ENCODE measurements around the gene PDE8A. TPM values are rescaled to one million over a fixed set of nuclear protein-coding genes. Genes with fewer than 3 reads are reported as not detected.

PDE8A gene
- total and polyA plus RNA-seq, 10 of the 15 experiments (the other 5 are each of a cell fraction or from before 2014, with no cell fraction given): 6.7 to 69.2 (median 27.2) TPM

DNA sequence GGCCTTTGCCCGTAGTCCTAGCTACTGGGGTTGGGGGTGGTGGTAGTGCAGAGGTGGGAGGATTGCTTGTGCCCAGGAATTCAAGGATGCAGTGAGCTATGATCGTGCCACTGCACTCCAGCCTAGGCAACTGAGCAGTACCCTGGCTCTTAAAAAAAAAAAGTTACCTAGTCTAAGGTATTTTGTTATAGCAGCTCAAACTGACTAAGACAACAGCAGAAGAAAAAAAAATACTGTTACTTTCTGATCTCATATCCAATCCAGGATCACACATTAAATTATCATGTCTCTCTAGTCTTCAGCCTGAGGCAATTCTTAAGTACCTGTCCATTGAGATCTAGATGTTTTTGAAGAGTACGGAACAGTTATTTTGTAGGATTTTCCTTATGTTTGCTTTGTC lies 39.8 kb downstream of the PDE8A start (continued):
- TF ChIP-seq, protein P1, sequence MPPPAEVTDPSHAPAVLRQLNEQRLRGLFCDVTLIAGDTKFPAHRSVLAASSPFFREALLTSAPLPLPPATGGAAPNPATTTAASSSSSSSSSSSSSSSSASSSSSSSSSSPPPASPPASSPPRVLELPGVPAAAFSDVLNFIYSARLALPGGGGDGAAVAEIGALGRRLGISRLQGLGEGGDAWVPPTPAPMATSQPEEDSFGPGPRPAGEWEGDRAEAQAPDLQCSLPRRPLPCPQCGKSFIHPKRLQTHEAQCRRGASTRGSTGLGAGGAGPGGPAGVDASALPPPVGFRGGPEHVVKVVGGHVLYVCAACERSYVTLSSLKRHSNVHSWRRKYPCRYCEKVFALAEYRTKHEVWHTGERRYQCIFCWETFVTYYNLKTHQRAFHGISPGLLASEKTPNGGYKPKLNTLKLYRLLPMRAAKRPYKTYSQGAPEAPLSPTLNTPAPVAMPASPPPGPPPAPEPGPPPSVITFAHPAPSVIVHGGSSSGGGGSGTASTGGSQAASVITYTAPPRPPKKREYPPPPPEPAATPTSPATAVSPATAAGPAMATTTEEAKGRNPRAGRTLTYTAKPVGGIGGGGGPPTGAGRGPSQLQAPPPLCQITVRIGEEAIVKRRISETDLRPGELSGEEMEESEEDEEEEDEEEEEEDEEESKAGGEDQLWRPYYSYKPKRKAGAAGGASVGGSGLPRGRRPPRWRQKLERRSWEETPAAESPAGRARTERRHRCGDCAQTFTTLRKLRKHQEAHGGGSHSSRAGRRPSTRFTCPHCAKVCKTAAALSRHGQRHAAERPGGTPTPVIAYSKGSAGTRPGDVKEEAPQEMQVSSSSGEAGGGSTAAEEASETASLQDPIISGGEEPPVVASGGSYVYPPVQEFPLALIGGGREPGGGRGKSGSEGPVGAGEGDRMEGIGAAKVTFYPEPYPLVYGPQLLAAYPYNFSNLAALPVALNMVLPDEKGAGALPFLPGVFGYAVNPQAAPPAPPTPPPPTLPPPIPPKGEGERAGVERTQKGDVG (CRISPR knock-in tag; IDR thresholded peaks at IDR 0.05): no peak
- TF ChIP-seq RUNX3 (IDR thresholded peaks at IDR 0.05; ENCODE audit: low read length): no peak
- no peak for TF ChIP-seq CREM (IDR thresholded peaks at IDR 0.05; ENCODE audit: low read depth)

DNA sequence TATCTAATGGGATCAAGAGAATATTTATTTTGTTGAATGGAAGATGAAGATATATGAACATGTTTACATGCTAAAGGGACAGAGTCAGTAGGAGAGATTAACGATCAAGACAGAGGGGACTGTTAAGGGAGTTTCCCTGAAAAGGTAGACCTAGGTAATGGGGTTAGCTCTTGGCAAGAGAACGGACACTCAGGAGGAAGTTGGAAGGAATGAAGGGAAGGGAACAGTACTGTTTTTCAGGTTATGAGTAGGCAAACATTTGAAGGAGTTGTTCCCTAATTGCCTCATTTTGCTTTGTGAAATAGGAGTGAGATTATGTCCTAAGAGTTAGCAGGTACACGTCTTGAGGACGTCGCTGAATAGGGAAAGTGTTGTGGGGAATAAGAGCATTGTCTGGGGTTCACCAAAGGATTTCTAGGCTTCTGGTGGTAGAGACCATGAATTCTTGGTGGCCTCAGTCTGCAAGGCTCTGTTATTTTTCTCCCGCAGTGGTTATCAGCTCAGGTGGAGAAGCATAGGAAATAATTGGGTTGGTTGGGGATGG lies 41.3 kb downstream of the PDE8A start:
- no peak for FAIRE-seq
- H3K36me3 ChIP-seq (ENCODE audit: control insufficient read depth in 2 of 2, insufficient read depth in 2 of 2, low read length in 1 of 2): no peaks in the 10 kb centered on the region
- ChIA-PET RAD21 (ENCODE audit: unreplicated experiment) (interaction anchor here (1.1 to 4.6 kb wide), 3 partner anchors 13 to 34 kb away, joined by 3 to 21 read pairs (median 13); no protein-coding TSS in a partner anchor), SMC1A (ENCODE audit: uncharacterized antibody, unreplicated experiment) (interaction anchor here (1.0 to 2.1 kb wide), 2 partner anchors 15 to 40 kb away, joined by 3 to 8 read pairs; no protein-coding TSS in a partner anchor), CTCF (interaction anchor here (1.8 kb wide), 1 partner anchor 12 kb away, joined by 9 read pairs; no protein-coding TSS in a partner anchor), POLR2A (interaction anchor here (1.1 to 2.3 kb wide), 6 partner anchors 13 to 34 kb away, joined by 3 to 12 read pairs (median 6); no protein-coding TSS in a partner anchor)
- H3K4me2 ChIP-seq (ENCODE audit: control insufficient read depth, insufficient read depth): no peak overlapping the region; the same call in 1 of the 2 replicates
- intact Hi-C loops (cut with micrococcal nuclease; ENCODE audit: unreplicated experiment): no loop called here
- no peaks in the 10 kb centered on the region for H3K27me3 ChIP-seq (replicated peaks in 1 of 2; ENCODE audit: control insufficient read depth in 2 of 2, insufficient read depth in 2 of 2, low read length in 1 of 2)
- BruUV-seq (replicated peaks): no TSS peak
- H2AFZ ChIP-seq (ENCODE audit: control insufficient read depth, low read depth, low read length): no peak overlapping the region
- no peaks in the 10 kb centered on the region for H3K9me3 ChIP-seq (replicated peaks; ENCODE audit: control insufficient read depth, insufficient read depth, low read length)
- peaks cover 59% of the 10 kb centered on the region for H3K79me2 ChIP-seq (ENCODE audit: control insufficient read depth, insufficient read depth, low read length)
- H4K20me1 ChIP-seq (ENCODE audit: control insufficient read depth, insufficient read depth): no peaks in the 10 kb centered on the region
- no peak for ATAC-seq
- H3K9ac ChIP-seq (ENCODE audit: control insufficient read depth, insufficient read depth, low read length): no peak overlapping the region
- in situ Hi-C loops (cut with MboI): no loop called here
- no peak overlapping the region for H3K27ac ChIP-seq (ENCODE audit: control insufficient read depth, insufficient read depth)
- DNase-seq (ENCODE audit: low read depth, low spot score): no peak
- peaks cover 39% of the 10 kb centered on the region for H3K4me1 ChIP-seq (ENCODE audit: control insufficient read depth, insufficient read depth, low read length)
- WGBS (ENCODE audit: insufficient coverage, insufficient replicate concordance, low lambda C conversion rate, missing lambda C conversion rate): 68% methylated on average over 6 of the region's 6 CpGs
- no peak overlapping the region for H3K4me3 ChIP-seq
- TF ChIP-seq SMARCA5 (IDR thresholded peaks at IDR 0.05) (no peak), ZNF24 (IDR thresholded peaks at IDR 0.05) (no peak), ZNF207 (IDR thresholded peaks at IDR 0.05; ENCODE audit: borderline replicate concordance) (no peak), ZNF622 (IDR thresholded peaks at IDR 0.05) (no peak), BRCA1 (IDR thresholded peaks at IDR 0.05; ENCODE audit: low read depth, low read length) (no peak), RCOR1 (conservative IDR thresholded peaks at IDR 0.05; ENCODE audit: low read depth, low read length) (no peak), E4F1 (IDR thresholded peaks at IDR 0.05; ENCODE audit: borderline replicate concordance, partially characterized antibody) (no peak), RELA (IDR thresholded peaks at IDR 0.05; ENCODE audit: borderline replicate concordance, partially characterized antibody) (no peak), ZBTB33 (IDR thresholded peaks at IDR 0.05) (no peak), YBX1 (IDR thresholded peaks at IDR 0.05) (no peak)
- TF ChIP-seq, protein P2, sequence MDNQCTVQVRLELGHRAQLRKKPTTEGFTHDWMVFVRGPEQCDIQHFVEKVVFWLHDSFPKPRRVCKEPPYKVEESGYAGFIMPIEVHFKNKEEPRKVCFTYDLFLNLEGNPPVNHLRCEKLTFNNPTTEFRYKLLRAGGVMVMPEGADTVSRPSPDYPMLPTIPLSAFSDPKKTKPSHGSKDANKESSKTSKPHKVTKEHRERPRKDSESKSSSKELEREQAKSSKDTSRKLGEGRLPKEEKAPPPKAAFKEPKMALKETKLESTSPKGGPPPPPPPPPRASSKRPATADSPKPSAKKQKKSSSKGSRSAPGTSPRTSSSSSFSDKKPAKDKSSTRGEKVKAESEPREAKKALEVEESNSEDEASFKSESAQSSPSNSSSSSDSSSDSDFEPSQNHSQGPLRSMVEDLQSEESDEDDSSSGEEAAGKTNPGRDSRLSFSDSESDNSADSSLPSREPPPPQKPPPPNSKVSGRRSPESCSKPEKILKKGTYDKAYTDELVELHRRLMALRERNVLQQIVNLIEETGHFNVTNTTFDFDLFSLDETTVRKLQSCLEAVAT (IDR thresholded peaks at IDR 0.05): no peak
